Hindlimb muscle (tissue), 1 donor: Measurements from ENCODE around the gene PGP. TPM values are rescaled to one million over a fixed set of nuclear protein-coding genes. Genes with fewer than 3 reads are reported as not detected.

ENCODE experiments used
- DNase-seq: peaks from one replicate; pipeline ENCODE4 v3.0.0-alpha.2; 2013
- polyA plus RNA-seq: library from polyadenylated mRNA; unstranded; fragments of 120-200 nt; gene quantifications from one replicate; pipeline ENCODE4 v1.2.1, GENCODE V29; 2013; ENCODE audit not compliant: insufficient read length

The PGP gene
- polyA plus RNA-seq, 1 donor = 15.7 TPM

GRCh38 chr16:2197765-2198164, 16.9 kb downstream of the PGP start:
- no peak for DNase-seq

- no peak for DNase-seq
Measured at GRCh38 chr16:2196981-2197511, 17.6 kb downstream of the PGP start.

- no peak for DNase-seq
Measured at GRCh38 chr16:2196162-2196980, 18.3 kb downstream of the PGP start, which contains the start of gene CASKIN1. Gene CASKIN1 (minus strand): TSS chr16:2196605. CDS start chr16:2196432, 173 bp downstream.

GRCh38 chr16:2195322-2196161, 19.1 kb downstream of the PGP start:
- no peak for DNase-seq

GRCh38 chr16:2194852-2195321, 19.8 kb downstream of the PGP start:
- DNase-seq = no peak

GRCh38 chr16:2194166-2194834, 20.3 kb downstream of the PGP start:
- DNase-seq = no peak

GRCh38 chr16:2191446-2191706, 23.3 kb downstream of the PGP start:
- DNase-seq = no peak

GRCh38 chr16:2190659-2191445, 23.8 kb downstream of the PGP start:
- DNase-seq = no peak

GRCh38 chr16:2190002-2190658, 24.5 kb downstream of the PGP start:
- no peak for DNase-seq

GRCh38 chr16:2189252-2189893, 25.3 kb downstream of the PGP start:
- DNase-seq = no peak

GRCh38 chr16:2188395-2188794, 26.2 kb downstream of the PGP start:
- no peak for DNase-seq

- DNase-seq = no peak
Measured at GRCh38 chr16:2187212-2187611, 27.4 kb downstream of the PGP start.

GRCh38 chr16:2186505-2186904, 28.1 kb downstream of the PGP start:
- DNase-seq = no peak

- DNase-seq = no peak
Measured at GRCh38 chr16:2186064-2186463, 28.6 kb downstream of the PGP start.

GRCh38 chr16:2184962-2185361, 29.7 kb downstream of the PGP start:
- DNase-seq = no peak

GRCh38 chr16:2184346-2184745, 30.3 kb downstream of the PGP start:
- no peak for DNase-seq

GRCh38 chr16:2183671-2184070, 31.0 kb downstream of the PGP start:
- DNase-seq = no peak

- DNase-seq = no peak
Measured at GRCh38 chr16:2181952-2182351, 32.7 kb downstream of the PGP start.

- no peak for DNase-seq
Measured at GRCh38 chr16:2180962-2181923, 33.4 kb downstream of the PGP start.

GRCh38 chr16:2180461-2180860, 34.2 kb downstream of the PGP start:
- no peak for DNase-seq
